Heart left ventricle (tissue), 16 donors: ENCODE data around the gene CAMK2B. TPM values are rescaled to one million over a fixed set of nuclear protein-coding genes. Genes with fewer than 3 reads are reported as not detected.

Experiments
- ATAC-seq, 4 donors: fragments of 200-7000 bp; cut with Tn5 transposase; one replicate each; pipeline ENCODE4 v1.9.1; 2020 to 2022; ENCODE audit warnings: moderate library complexity in 4 of 4, mild to moderate bottlenecking in 3 of 4, moderate number of reproducible peaks in 1 of 4
- DNase-seq, 5 donors: peaks; one replicate each; pipeline ENCODE4 v3.0.0-alpha.2; 2020
- H3K27ac ChIP-seq, 12 donors: fragments of 200-600 bp; sonication (generic) in 4 of 12; one replicate each; pipeline versions ENCODE4 v1.5.0 to v1.8.0; 2016 to 2022; ENCODE audit warnings: mild to moderate bottlenecking in 2 of 12
- H3K27me3 ChIP-seq, 9 donors: fragments of 200-600 bp; sonication (generic) in 2 of 9; one replicate each; pipeline versions ENCODE4 v1.5.1 to v1.8.0; 2016 to 2022; ENCODE audit warnings: mild to moderate bottlenecking in 3 of 9
- H3K36me3 ChIP-seq, 9 donors: fragments of 200-600 bp; sonication (generic) in 2 of 9; one replicate each; pipeline versions ENCODE4 v1.5.0 to v1.8.0; 2018 to 2022; ENCODE audit warnings: mild to moderate bottlenecking in 2 of 9
- H3K4me1 ChIP-seq, 12 donors: fragments of 200-600 bp; sonication (generic) in 4 of 12; one replicate each; pipeline versions ENCODE4 v1.5.0 to v1.8.0; 2016 to 2022; ENCODE audit warnings: mild to moderate bottlenecking in 3 of 12
- H3K4me3 ChIP-seq, 12 donors: fragments of 200-600 bp; sonication (generic) in 4 of 12; one replicate each; pipeline versions ENCODE4 v1.5.0 to v1.8.0; 2017 to 2022; ENCODE audit warnings: mild to moderate bottlenecking in 9 of 12, moderate library complexity in 4 of 12
- H3K9me3 ChIP-seq, 12 donors: fragments of 200-600 bp; sonication (generic) in 4 of 12; one replicate each; pipeline versions ENCODE4 v1.5.0 to v1.8.0; 2016 to 2022; ENCODE audit warnings: mild to moderate bottlenecking in 1 of 12
- POLR2A ChIP-seq, 2 donors: fragments of 450-650 bp; IDR thresholded peaks; one replicate each; pipeline ENCODE4 v1.6.1; 2017; ENCODE audit warnings: antibody characterized with exemption in 2 of 2, mild to moderate bottlenecking in 2 of 2, moderate library complexity in 2 of 2
- WGBS, 4 donors: extraction: QIAGEN DNeasy Blood & Tissue Kit in 2 of 4; methylation state at CpG; one replicate each; pipeline versions ENCODE4 v1.1.5 to v1.1.7; 2013 to 2018; 5-methylcytosine and 5-hydroxymethylcytosine counted together
- intact Hi-C, 10 donors: fragments of 100-400 bp; cut with DNase I; formaldehyde crosslinking; loops; one replicate each; pipeline versions ENCODE4 v1.11.1 to v1.14.2; 2022
- polyA plus RNA-seq, 2 donors: library from polyadenylated mRNA; stranded (reverse); fragments of 200-250 nt; gene quantifications; one replicate each; pipeline ENCODE4 v1.2.3, GENCODE V29; 2013
- total RNA-seq, 9 donors: library from RNA; depleted of rRNA in 2 of 9; stranded (reverse); fragments of >200 nt in 2 of 9; fragmentation: NEBNext Ultra II Directional in 3 of 9; extraction: Animal tissue kit (Norgen Biotek cat#: 25700) in 3 of 9; gene quantifications; one replicate each; pipeline versions ENCODE4 v1.1.0 to v1.2.4, GENCODE V29; 2016 to 2023
- TF ChIP-seq, protein P1 (sequence below), 12 donors: fragments of 200-600 bp; sonication (generic) in 4 of 12; IDR thresholded peaks; one replicate each; pipeline versions ENCODE4 v1.5.0 to v1.8.0; 2018 to 2022; ENCODE audit warnings: antibody characterized with exemption in 12 of 12, mild to moderate bottlenecking in 5 of 12
- donor health status: ischemic (EF 13 %, LVEDD 7.1; RV severe dilation, severe dysfunction).
- donor health status: healthy with polysubstance abuse.
- donor health status: DM: no; HTN: yes; CAD: no.
- donor health status: DM: no; HTN: no; CAD: no.
- donor health status: ischemic (EF 25% LVEDD 6.9; RV normal size, moderate dysfunction).
- donor health status: ischemic (EF 25% LVEDD 5.7; RV mildly dilated, moderate dysfunction).
- donor health status: healthy.
- donor health status: DM: yes; HTN: yes; CAD: no.
- donor health status: ischemic (EF 35%, LVEDD 5.7; RV mildly dilated, moderate dysfunction).
- donor health status: nonischemic (EF 11% LVEDD 7.7; RV severe dilation, severe dysfunction).
- donor health status: DM: yes; HTN: yes; CAD: no.
- donor health status: PGD.
- donor health status: ischemic (EF 29% LVEDD 5.4; RV normal size, mild dysfunction).
- donor health status: nonischemic (EF 23%, LVEDD 6.1; RV moderate dilation, normal function).

The CAMK2B gene
- total and polyA plus RNA-seq, 11 donors: 35.7 to 141 (median 103) TPM

DNA sequence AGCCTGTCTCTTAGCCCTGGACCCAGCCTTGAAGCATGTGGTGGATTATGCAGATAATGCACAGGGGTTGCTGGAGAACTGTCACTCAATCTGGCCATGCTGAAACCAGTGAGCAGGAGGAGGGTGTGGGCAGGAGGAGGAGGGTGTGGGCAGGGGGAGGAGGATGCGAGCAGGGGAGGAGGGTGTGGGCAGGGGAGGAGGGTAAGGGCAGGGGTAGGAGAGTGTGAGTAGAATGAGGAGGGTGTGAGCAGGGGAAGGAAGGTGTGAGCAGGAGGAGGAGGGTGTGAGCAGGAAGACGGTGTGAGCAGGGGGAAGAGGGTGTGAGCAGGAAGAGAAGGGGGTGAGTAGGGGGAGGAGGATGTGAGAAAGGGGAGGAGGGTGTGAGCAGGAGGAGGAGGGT, 18.8 kb downstream of the CAMK2B start:
- peaks cover 0 to 17% (median 0%) of the 10 kb centered on the region in 12 donors for H3K9me3 ChIP-seq
- DNase-seq (no peak), ATAC-seq (no peak)
- intact Hi-C loops: loop anchor here (2.0 to 5.0 kb wide), 4 partner anchors 49 to 66 kb away; no protein-coding TSS in a partner anchor
- H3K27me3 ChIP-seq: peaks cover 0 to 23% (median 0%) of the 10 kb centered on the region in 9 donors
- no peaks in the 10 kb centered on the region for H3K36me3 ChIP-seq
- TF ChIP-seq POLR2A (IDR thresholded peaks at IDR 0.05): no peak
- TF ChIP-seq, protein P1, sequence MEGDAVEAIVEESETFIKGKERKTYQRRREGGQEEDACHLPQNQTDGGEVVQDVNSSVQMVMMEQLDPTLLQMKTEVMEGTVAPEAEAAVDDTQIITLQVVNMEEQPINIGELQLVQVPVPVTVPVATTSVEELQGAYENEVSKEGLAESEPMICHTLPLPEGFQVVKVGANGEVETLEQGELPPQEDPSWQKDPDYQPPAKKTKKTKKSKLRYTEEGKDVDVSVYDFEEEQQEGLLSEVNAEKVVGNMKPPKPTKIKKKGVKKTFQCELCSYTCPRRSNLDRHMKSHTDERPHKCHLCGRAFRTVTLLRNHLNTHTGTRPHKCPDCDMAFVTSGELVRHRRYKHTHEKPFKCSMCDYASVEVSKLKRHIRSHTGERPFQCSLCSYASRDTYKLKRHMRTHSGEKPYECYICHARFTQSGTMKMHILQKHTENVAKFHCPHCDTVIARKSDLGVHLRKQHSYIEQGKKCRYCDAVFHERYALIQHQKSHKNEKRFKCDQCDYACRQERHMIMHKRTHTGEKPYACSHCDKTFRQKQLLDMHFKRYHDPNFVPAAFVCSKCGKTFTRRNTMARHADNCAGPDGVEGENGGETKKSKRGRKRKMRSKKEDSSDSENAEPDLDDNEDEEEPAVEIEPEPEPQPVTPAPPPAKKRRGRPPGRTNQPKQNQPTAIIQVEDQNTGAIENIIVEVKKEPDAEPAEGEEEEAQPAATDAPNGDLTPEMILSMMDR (IDR thresholded peaks at IDR 0.05): no peak
- WGBS, 4 donors: 53 to 63% (median 59%) methylated on average over 2 of the region's 2 CpGs
- H3K4me3 ChIP-seq: no peak overlapping the region
- peak overlapping the region in 1 of 12 donors; percentile 84 for H3K27ac ChIP-seq
- H3K4me1 ChIP-seq: peaks cover 4 to 36% (median 19%) of the 10 kb centered on the region in 12 donors

DNA sequence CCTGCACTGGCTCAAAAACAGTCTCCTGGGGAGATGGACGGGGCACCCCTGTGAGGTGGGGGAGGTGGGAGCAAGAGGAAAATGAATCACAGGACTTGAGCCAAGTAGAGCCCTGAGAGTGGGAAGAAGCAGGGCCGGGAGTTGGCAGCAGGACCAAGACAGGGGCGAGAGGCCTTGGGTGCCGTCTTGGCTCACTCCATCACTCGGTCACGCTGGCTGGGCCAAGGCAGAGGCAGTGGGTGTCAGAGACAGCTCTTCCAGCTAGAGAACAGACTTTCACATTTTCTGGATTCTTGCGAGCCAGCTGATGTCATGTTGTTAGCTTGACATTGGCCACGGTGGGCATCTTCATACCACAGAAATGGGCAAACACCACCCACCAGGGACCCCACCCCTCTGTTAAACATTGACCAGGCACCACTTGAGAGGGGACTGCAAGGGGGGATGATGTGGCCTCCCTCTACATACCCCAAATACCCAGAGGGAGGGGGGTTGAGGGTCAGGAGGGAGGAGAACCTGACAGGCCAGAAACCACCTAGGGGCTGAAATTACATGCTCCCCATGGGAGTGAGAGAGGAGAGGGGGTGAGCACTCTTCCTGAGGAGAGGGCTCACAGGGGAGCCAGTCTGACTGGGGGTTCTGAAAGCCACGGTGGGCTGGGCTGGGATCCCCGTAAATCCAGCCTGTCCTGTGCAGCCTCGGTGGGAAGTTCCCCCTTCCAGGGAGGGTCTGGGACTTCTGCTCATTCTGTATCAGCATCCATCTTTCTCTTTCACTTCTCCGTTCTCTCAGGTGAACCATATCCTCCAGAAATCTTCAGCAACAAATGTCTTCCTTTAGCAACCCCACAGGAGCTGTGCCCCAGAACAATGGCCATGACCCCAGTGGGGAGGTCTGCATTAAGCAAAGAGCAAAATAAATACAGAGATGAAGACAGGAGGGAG, 19.6 kb downstream of the CAMK2B start:
- no peak for TF ChIP-seq POLR2A (IDR thresholded peaks at IDR 0.05)
- TF ChIP-seq, protein P1 (IDR thresholded peaks at IDR 0.05): no peak
- Histone ChIP-seq H3K27me3 (peaks cover 0 to 19% (median 0%) of the 10 kb centered on the region in 9 donors), H3K9me3 (peaks cover 0 to 17% (median 0%) of the 10 kb centered on the region in 12 donors), H3K27ac (peak overlapping the region in 5 of 12 donors; percentile 5 to 84 (median 14)), H3K36me3 (no peaks in the 10 kb centered on the region), H3K4me1 (peaks cover 4 to 36% (median 19%) of the 10 kb centered on the region in 12 donors), H3K4me3 (no peak overlapping the region)
- WGBS, 4 donors: 79 to 82% (median 79%) methylated on average over 12 of the region's 12 CpGs
- DNase-seq (no peak), ATAC-seq (no peak)
- intact Hi-C loops: loop anchor here (2.0 to 5.0 kb wide), 4 partner anchors 49 to 65 kb away; no protein-coding TSS in a partner anchor

DNA sequence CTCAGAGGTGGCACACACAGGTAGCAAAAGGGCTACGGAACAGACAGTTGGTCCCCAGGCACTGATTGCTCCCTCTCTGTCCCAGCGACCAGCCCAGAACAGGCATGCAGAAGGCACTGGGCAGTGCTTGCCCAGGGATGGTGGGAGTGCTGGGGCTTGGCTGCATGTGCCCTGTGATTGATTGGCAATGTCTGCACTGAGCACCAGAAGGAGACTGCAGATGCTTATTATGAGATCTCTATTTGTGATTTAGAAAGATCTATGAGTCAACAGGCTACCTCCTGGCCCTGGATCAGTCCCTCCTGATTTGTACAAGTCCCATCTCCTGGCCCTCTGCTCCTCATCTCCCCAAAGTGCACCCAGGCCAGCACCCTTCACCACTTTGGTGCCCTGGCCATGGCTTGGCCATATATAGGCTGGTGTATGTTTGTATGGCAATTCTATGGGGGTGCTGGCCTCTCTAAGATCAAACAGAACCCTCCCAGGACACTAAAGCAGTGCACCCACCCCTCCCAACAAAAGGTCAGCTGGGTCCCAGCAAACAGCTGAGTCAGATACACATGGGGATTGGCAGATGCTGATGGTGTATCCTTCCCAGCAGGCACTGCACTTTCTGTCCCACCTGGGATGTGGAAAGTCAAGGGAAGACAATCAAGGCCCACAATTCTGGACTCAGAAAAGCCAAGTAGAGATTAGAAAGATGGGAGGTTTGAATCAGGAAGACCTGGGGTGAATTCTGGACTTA, 30.9 kb downstream of the CAMK2B start:
- no peaks in the 10 kb centered on the region for H3K9me3 ChIP-seq
- H3K27me3 ChIP-seq: peaks cover 0 to 4% (median 0%) of the 10 kb centered on the region in 9 donors
- peaks cover 0 to 66% (median 43%) of the 10 kb centered on the region in 12 donors for H3K4me1 ChIP-seq
- no peak overlapping the region for H3K4me3 ChIP-seq
- H3K27ac ChIP-seq: peak overlapping the region in 3 of 12 donors; percentile 54 to 91 (median 84)
- ATAC-seq (no peak), DNase-seq (peak in 2 of 5 donors; percentile 2 to 14)
- no peaks in the 10 kb centered on the region for H3K36me3 ChIP-seq
- TF ChIP-seq, protein P1 (IDR thresholded peaks at IDR 0.05): no peak
- no peak for TF ChIP-seq POLR2A (IDR thresholded peaks at IDR 0.05)
- 67 to 82% (median 78%) methylated on average over 2 of the region's 2 CpGs; no CpG with 5 or more reads in 1 of the 4 donors for WGBS, 4 donors
- intact Hi-C loops: loop anchor here in 2 of 10 donors (5.0 kb wide), 1 partner anchor 37 kb away; no protein-coding TSS in a partner anchor
